ENCODE measurements around the gene VKORC1.

VKORC1 gene

DNA sequence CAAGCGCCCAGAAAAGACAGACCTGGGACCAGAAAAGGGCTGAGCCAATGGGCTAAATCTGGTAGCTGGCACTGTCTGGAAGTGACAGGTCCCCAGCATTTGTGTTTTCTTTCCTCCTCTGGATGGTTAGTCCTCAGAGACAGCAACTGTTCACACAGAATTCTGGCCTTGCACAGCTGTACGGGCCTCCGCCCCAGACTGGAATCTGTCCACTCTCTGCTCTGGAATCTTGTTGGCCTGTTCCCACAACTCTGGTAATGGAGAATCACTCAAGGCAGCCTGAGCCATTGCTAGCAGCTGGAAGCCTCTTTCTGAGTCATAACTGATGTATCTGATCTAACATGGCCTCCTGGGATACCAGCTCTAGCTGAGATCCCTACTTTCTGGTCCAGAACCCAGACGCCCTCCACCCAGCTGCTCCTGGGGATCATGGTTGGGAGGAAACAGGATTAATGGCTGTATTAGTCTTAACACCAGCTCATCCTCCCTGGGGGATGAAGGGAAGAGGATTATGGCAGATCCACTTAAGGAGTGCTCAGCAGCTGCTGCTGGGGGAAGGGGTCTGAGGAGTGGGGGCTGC is 29.6 kb downstream of the VKORC1 start:
- H3K9ac ChIP-seq (ENCODE audit: low read length), result peak overlapping the region; percentile 77
- H3K14ac ChIP-seq (ENCODE audit: low read length in 2 of 2), result peak overlapping the region in 1 of 2 experiments; percentile 37
- H2BK120ac ChIP-seq (ENCODE audit: low read depth, low read length), result peak overlapping the region; percentile 75
- H3K27me3 ChIP-seq (ENCODE audit: control insufficient read depth in 1 of 2, insufficient read depth in 1 of 2, low read length in 2 of 2), result no peaks in the 10 kb centered on the region
- H3K36me3 ChIP-seq (ENCODE audit: control insufficient read depth in 1 of 2, insufficient read depth in 2 of 2, low read depth in 1 of 2, low read length in 2 of 2), result peaks cover 33 to 40% of the 10 kb centered on the region in 2 experiments
- WGBS, result 30% methylated on average over 4 of the region's 4 CpGs
- H3K79me1 ChIP-seq (replicated peaks; ENCODE audit: low read length, poor library complexity, severe bottlenecking), result peaks cover 39% of the 10 kb centered on the region
- peak overlapping the region; percentile 96 for H4K91ac ChIP-seq (ENCODE audit: low read length)
- H4K8ac ChIP-seq (ENCODE audit: low read length), result peak overlapping the region; percentile 95
- peak; percentile 93 for DNase-seq
- H3K23ac ChIP-seq (ENCODE audit: low read length in 2 of 2), result no peak overlapping the region
- peak overlapping the region; percentile 77 for H2AK5ac ChIP-seq (ENCODE audit: low read length, severe bottlenecking)
- H2AFZ ChIP-seq (ENCODE audit: low read depth, low read length), result no peak overlapping the region
- H3K9me3 ChIP-seq (ENCODE audit: control insufficient read depth, low read length), result no peaks in the 10 kb centered on the region
- H3K4ac ChIP-seq (ENCODE audit: low read depth in 1 of 2, low read length in 2 of 2), result peak overlapping the region; percentile 83 to 98
- peak overlapping the region; percentile 88 to 89 for H3K18ac ChIP-seq (ENCODE audit: low read depth in 1 of 2, low read length in 2 of 2)
- peak overlapping the region; percentile 74 for H2BK15ac ChIP-seq (ENCODE audit: low read depth, poor library complexity, severe bottlenecking)
- peak overlapping the region; percentile 90 for H3K27ac ChIP-seq (ENCODE audit: low read length, poor library complexity, severe bottlenecking)
- H3K4me2 ChIP-seq (ENCODE audit: low read length, poor library complexity, severe bottlenecking), result no peak overlapping the region
- H2BK12ac ChIP-seq (ENCODE audit: low read length in 2 of 2), result peak overlapping the region; percentile 61 to 86
- peak overlapping the region in 1 of 2 experiments; percentile 29 for H3K4me3 ChIP-seq (ENCODE audit: insufficient read depth in 1 of 2, low read depth in 1 of 2, low read length in 2 of 2)
- H2BK5ac ChIP-seq (ENCODE audit: low read depth, low read length, poor library complexity, severe bottlenecking), result peak overlapping the region; percentile 47
- H3K4me1 ChIP-seq (ENCODE audit: control insufficient read depth, insufficient read depth, low read depth, low read length), result peaks cover 28% of the 10 kb centered on the region

GRCh38 chr16:31063843-31064611 is 30.6 kb downstream of the VKORC1 start:
- no peak overlapping the region for H2AFZ ChIP-seq (ENCODE audit: low read depth, low read length)
- H3K79me1 ChIP-seq (replicated peaks; ENCODE audit: low read length, poor library complexity, severe bottlenecking), result peaks cover 39% of the 10 kb centered on the region
- peak overlapping the region; percentile 77 for H3K9ac ChIP-seq (ENCODE audit: low read length)
- peak overlapping the region in 1 of 2 experiments; percentile 29 for H3K4me3 ChIP-seq (ENCODE audit: insufficient read depth in 1 of 2, low read depth in 1 of 2, low read length in 2 of 2)
- H3K27me3 ChIP-seq (ENCODE audit: control insufficient read depth in 1 of 2, insufficient read depth in 1 of 2, low read length in 2 of 2), result no peaks in the 10 kb centered on the region
- H3K14ac ChIP-seq (ENCODE audit: low read length in 2 of 2), result peak overlapping the region in 1 of 2 experiments; percentile 12
- H2BK12ac ChIP-seq (ENCODE audit: low read length in 2 of 2), result peak overlapping the region; percentile 40 to 61
- no peak for DNase-seq
- no peaks in the 10 kb centered on the region for H3K9me3 ChIP-seq (ENCODE audit: control insufficient read depth, low read length)
- no peak overlapping the region for H2BK5ac ChIP-seq (ENCODE audit: low read depth, low read length, poor library complexity, severe bottlenecking)
- H3K27ac ChIP-seq (ENCODE audit: low read length, poor library complexity, severe bottlenecking), result peak overlapping the region; percentile 90
- no peak overlapping the region for H3K4me2 ChIP-seq (ENCODE audit: low read length, poor library complexity, severe bottlenecking)
- peaks cover 26% of the 10 kb centered on the region for H3K4me1 ChIP-seq (ENCODE audit: control insufficient read depth, insufficient read depth, low read depth, low read length)
- H4K8ac ChIP-seq (ENCODE audit: low read length), result peak overlapping the region; percentile 20
- peak overlapping the region in 1 of 2 experiments; percentile 16 for H3K18ac ChIP-seq (ENCODE audit: low read depth in 1 of 2, low read length in 2 of 2)
- H2AK5ac ChIP-seq (ENCODE audit: low read length, severe bottlenecking), result peak overlapping the region; percentile 66
- H2BK120ac ChIP-seq (ENCODE audit: low read depth, low read length), result no peak overlapping the region
- H3K23ac ChIP-seq (ENCODE audit: low read length in 2 of 2), result no peak overlapping the region
- 98% methylated on average over 56 of the region's 56 CpGs for WGBS
- H4K91ac ChIP-seq (ENCODE audit: low read length), result peak overlapping the region; percentile 52
- H3K4ac ChIP-seq (ENCODE audit: low read depth in 1 of 2, low read length in 2 of 2), result peak overlapping the region; percentile 27 to 78
- H3K36me3 ChIP-seq (ENCODE audit: control insufficient read depth in 1 of 2, insufficient read depth in 2 of 2, low read depth in 1 of 2, low read length in 2 of 2), result peaks cover 37 to 40% of the 10 kb centered on the region in 2 experiments
- peak overlapping the region; percentile 17 for H2BK15ac ChIP-seq (ENCODE audit: low read depth, poor library complexity, severe bottlenecking)

DNA sequence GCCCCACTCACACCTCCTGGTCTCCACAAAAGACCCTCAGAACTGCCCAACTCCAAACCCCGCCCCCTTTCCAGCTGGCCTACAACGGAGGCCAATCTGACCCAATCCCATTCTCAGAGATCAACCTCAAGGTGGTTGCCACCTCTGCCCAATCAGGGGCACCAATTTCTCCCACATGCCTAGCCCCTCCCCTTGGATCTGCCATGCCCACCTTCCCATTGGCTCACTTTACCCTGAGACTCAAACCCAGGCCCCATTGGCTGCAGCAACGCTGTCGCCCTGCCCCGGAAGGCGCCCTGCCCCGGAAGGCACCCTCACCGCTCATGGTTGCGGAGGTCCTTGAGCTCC is 31.1 kb downstream of the VKORC1 start:
- H3K14ac ChIP-seq (ENCODE audit: low read length in 2 of 2), result no peak overlapping the region
- H2BK5ac ChIP-seq (ENCODE audit: low read depth, low read length, poor library complexity, severe bottlenecking), result no peak overlapping the region
- no peak overlapping the region for H3K4me2 ChIP-seq (ENCODE audit: low read length, poor library complexity, severe bottlenecking)
- no peak for DNase-seq
- H4K91ac ChIP-seq (ENCODE audit: low read length), result peak overlapping the region; percentile 52
- H3K79me1 ChIP-seq (replicated peaks; ENCODE audit: low read length, poor library complexity, severe bottlenecking), result peaks cover 39% of the 10 kb centered on the region
- no peak overlapping the region for H2AK5ac ChIP-seq (ENCODE audit: low read length, severe bottlenecking)
- H2BK12ac ChIP-seq (ENCODE audit: low read length in 2 of 2), result peak overlapping the region in 1 of 2 experiments; percentile 61
- no peak overlapping the region for H3K9ac ChIP-seq (ENCODE audit: low read length)
- H3K27ac ChIP-seq (ENCODE audit: low read length, poor library complexity, severe bottlenecking), result no peak overlapping the region
- no peak overlapping the region for H3K18ac ChIP-seq (ENCODE audit: low read depth in 1 of 2, low read length in 2 of 2)
- H3K36me3 ChIP-seq (ENCODE audit: control insufficient read depth in 1 of 2, insufficient read depth in 2 of 2, low read depth in 1 of 2, low read length in 2 of 2), result peaks cover 37 to 40% of the 10 kb centered on the region in 2 experiments
- no peaks in the 10 kb centered on the region for H3K27me3 ChIP-seq (ENCODE audit: control insufficient read depth in 1 of 2, insufficient read depth in 1 of 2, low read length in 2 of 2)
- no peaks in the 10 kb centered on the region for H3K9me3 ChIP-seq (ENCODE audit: control insufficient read depth, low read length)
- peak overlapping the region; percentile 28 for H4K8ac ChIP-seq (ENCODE audit: low read length)
- H2BK120ac ChIP-seq (ENCODE audit: low read depth, low read length), result no peak overlapping the region
- H3K4me1 ChIP-seq (ENCODE audit: control insufficient read depth, insufficient read depth, low read depth, low read length), result peaks cover 25% of the 10 kb centered on the region
- H3K23ac ChIP-seq (ENCODE audit: low read length in 2 of 2), result no peak overlapping the region
- H3K4me3 ChIP-seq (ENCODE audit: insufficient read depth in 1 of 2, low read depth in 1 of 2, low read length in 2 of 2), result no peak overlapping the region
- no peak overlapping the region for H2AFZ ChIP-seq (ENCODE audit: low read depth, low read length)
- H2BK15ac ChIP-seq (ENCODE audit: low read depth, poor library complexity, severe bottlenecking), result no peak overlapping the region
- 86% methylated on average over 9 of the region's 9 CpGs for WGBS
- no peak overlapping the region for H3K4ac ChIP-seq (ENCODE audit: low read depth in 1 of 2, low read length in 2 of 2)

- Histone ChIP-seq H2AFZ (ENCODE audit: low read depth, low read length) (no peak overlapping the region), H3K9me3 (ENCODE audit: control insufficient read depth, low read length) (no peaks in the 10 kb centered on the region), H3K14ac (ENCODE audit: low read length in 2 of 2) (no peak overlapping the region), H2BK120ac (ENCODE audit: low read depth, low read length) (no peak overlapping the region), H3K79me1 (replicated peaks; ENCODE audit: low read length, poor library complexity, severe bottlenecking) (peaks cover 33% of the 10 kb centered on the region), H2BK15ac (ENCODE audit: low read depth, poor library complexity, severe bottlenecking) (no peak overlapping the region), H3K4ac (ENCODE audit: low read depth in 1 of 2, low read length in 2 of 2) (no peak overlapping the region), H2BK5ac (ENCODE audit: low read depth, low read length, poor library complexity, severe bottlenecking) (no peak overlapping the region), H4K91ac (ENCODE audit: low read length) (peak overlapping the region; percentile 67), H3K36me3 (ENCODE audit: control insufficient read depth in 1 of 2, insufficient read depth in 2 of 2, low read depth in 1 of 2, low read length in 2 of 2) (peaks cover 46 to 52% of the 10 kb centered on the region in 2 experiments), H3K4me3 (ENCODE audit: insufficient read depth in 1 of 2, low read depth in 1 of 2, low read length in 2 of 2) (peak overlapping the region in 1 of 2 experiments; percentile 35), H2BK12ac (ENCODE audit: low read length in 2 of 2) (no peak overlapping the region), H3K23ac (ENCODE audit: low read length in 2 of 2) (no peak overlapping the region), H4K8ac (ENCODE audit: low read length) (peak overlapping the region; percentile 47), H3K4me1 (ENCODE audit: control insufficient read depth, insufficient read depth, low read depth, low read length) (peaks cover 22% of the 10 kb centered on the region), H3K9ac (ENCODE audit: low read length) (no peak overlapping the region), H3K27ac (ENCODE audit: low read length, poor library complexity, severe bottlenecking) (no peak overlapping the region), H2AK5ac (ENCODE audit: low read length, severe bottlenecking) (no peak overlapping the region), H3K18ac (ENCODE audit: low read depth in 1 of 2, low read length in 2 of 2) (no peak overlapping the region), H3K27me3 (ENCODE audit: control insufficient read depth in 1 of 2, insufficient read depth in 1 of 2, low read length in 2 of 2) (no peaks in the 10 kb centered on the region), H3K4me2 (ENCODE audit: low read length, poor library complexity, severe bottlenecking) (no peak overlapping the region)
- no peak for DNase-seq
- WGBS, result 98% methylated on average over 54 of the region's 54 CpGs
Measured at GRCh38 chr16:31061813-31062440, 32.7 kb downstream of the VKORC1 start.
